ENCODE data around the gene PURB.
"Not testable (repeated sequence)": the region's sequence is repeated elsewhere in the genome, so short reads cannot be mapped to it uniquely, and the experiment has no call there.

- TF ChIP-seq, protein P1, sequence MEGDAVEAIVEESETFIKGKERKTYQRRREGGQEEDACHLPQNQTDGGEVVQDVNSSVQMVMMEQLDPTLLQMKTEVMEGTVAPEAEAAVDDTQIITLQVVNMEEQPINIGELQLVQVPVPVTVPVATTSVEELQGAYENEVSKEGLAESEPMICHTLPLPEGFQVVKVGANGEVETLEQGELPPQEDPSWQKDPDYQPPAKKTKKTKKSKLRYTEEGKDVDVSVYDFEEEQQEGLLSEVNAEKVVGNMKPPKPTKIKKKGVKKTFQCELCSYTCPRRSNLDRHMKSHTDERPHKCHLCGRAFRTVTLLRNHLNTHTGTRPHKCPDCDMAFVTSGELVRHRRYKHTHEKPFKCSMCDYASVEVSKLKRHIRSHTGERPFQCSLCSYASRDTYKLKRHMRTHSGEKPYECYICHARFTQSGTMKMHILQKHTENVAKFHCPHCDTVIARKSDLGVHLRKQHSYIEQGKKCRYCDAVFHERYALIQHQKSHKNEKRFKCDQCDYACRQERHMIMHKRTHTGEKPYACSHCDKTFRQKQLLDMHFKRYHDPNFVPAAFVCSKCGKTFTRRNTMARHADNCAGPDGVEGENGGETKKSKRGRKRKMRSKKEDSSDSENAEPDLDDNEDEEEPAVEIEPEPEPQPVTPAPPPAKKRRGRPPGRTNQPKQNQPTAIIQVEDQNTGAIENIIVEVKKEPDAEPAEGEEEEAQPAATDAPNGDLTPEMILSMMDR (IDR thresholded peaks at IDR 0.05): not testable (repeated sequence)
- TF ChIP-seq POLR2AphosphoS5 (IDR thresholded peaks at IDR 0.05); EP300 (IDR thresholded peaks at IDR 0.05; ENCODE audit: low read depth); POLR2A (IDR thresholded peaks at IDR 0.05): not testable (repeated sequence)
Observed at GRCh38 chr7:44843440-44843839, 41.9 kb downstream of the PURB start.

All from transverse colon (tissue), 4 donors.